ENCODE data around the gene SAMD11.

SAMD11 gene

GRCh38 chr1:936348-937264 lies 12.9 kb downstream of the SAMD11 start:
- no peak for TF ChIP-seq EGR1 (IDR thresholded peaks at IDR 0.05)
- no peak for TF ChIP-seq MAX (IDR thresholded peaks at IDR 0.05)
- TF ChIP-seq USF1 (IDR thresholded peaks at IDR 0.05) = no peak
- TF ChIP-seq TEAD4 (IDR thresholded peaks at IDR 0.05) = no peak
- no peak for TF ChIP-seq EP300 (IDR thresholded peaks at IDR 0.05; ENCODE audit: borderline replicate concordance)
- TF ChIP-seq YY1 (IDR thresholded peaks at IDR 0.05; ENCODE audit: low read depth) = no peak
- TF ChIP-seq REST (IDR thresholded peaks at IDR 0.05; ENCODE audit: low read depth) = no peak
- no peak for TF ChIP-seq CEBPB (IDR thresholded peaks at IDR 0.05)
- TF ChIP-seq CREB1 (IDR thresholded peaks at IDR 0.05; ENCODE audit: low read depth) = no peak
- TF ChIP-seq NFIC (IDR thresholded peaks at IDR 0.05) = no peak
- TF ChIP-seq FOXM1 (IDR thresholded peaks at IDR 0.05; ENCODE audit: borderline replicate concordance, low read depth) = no peak
- no peak for TF ChIP-seq TAF1 (IDR thresholded peaks at IDR 0.05; ENCODE audit: low read depth)
- no peak for TF ChIP-seq TCF12 (IDR thresholded peaks at IDR 0.05; ENCODE audit: low read depth)
- no peak for TF ChIP-seq ZBTB7A (IDR thresholded peaks at IDR 0.05; ENCODE audit: low read depth)

GRCh38 chr1:937521-937920 lies 13.8 kb downstream of the SAMD11 start:
- TF ChIP-seq FOXM1 (IDR thresholded peaks at IDR 0.05; ENCODE audit: borderline replicate concordance, low read depth) = no peak
- no peak for TF ChIP-seq RAD21 (IDR thresholded peaks at IDR 0.05; ENCODE audit: low read depth)
- TF ChIP-seq EGR1 (IDR thresholded peaks at IDR 0.05) = no peak
- no peak for TF ChIP-seq REST (IDR thresholded peaks at IDR 0.05; ENCODE audit: low read depth)
- no peak for TF ChIP-seq TAF1 (IDR thresholded peaks at IDR 0.05; ENCODE audit: low read depth)
- no peak for TF ChIP-seq YY1 (IDR thresholded peaks at IDR 0.05; ENCODE audit: low read depth)
- no peak for TF ChIP-seq TCF12 (IDR thresholded peaks at IDR 0.05; ENCODE audit: low read depth)
- no peak for TF ChIP-seq MAX (IDR thresholded peaks at IDR 0.05)
- TF ChIP-seq NFIC (IDR thresholded peaks at IDR 0.05) = no peak

GRCh38 chr1:938088-938683 lies 14.5 kb downstream of the SAMD11 start:
- TF ChIP-seq FOXM1 (IDR thresholded peaks at IDR 0.05; ENCODE audit: borderline replicate concordance, low read depth) (no peak), TEAD4 (IDR thresholded peaks at IDR 0.05) (no peak), CREB1 (IDR thresholded peaks at IDR 0.05; ENCODE audit: low read depth) (no peak), ZBTB7A (IDR thresholded peaks at IDR 0.05; ENCODE audit: low read depth) (no peak), TCF12 (IDR thresholded peaks at IDR 0.05; ENCODE audit: low read depth) (no peak), REST (IDR thresholded peaks at IDR 0.05; ENCODE audit: low read depth) (no peak), NFIC (IDR thresholded peaks at IDR 0.05) (no peak), MAX (IDR thresholded peaks at IDR 0.05) (no peak), YY1 (IDR thresholded peaks at IDR 0.05; ENCODE audit: low read depth) (no peak), EGR1 (IDR thresholded peaks at IDR 0.05) (no peak), CEBPB (IDR thresholded peaks at IDR 0.05) (no peak), USF1 (IDR thresholded peaks at IDR 0.05) (no peak), TAF1 (IDR thresholded peaks at IDR 0.05; ENCODE audit: low read depth) (no peak)
